Naive thymus-derived CD4-positive, alpha-beta T cell (primary cell): Measurements from ENCODE around the gene SPTBN4. TPM values are rescaled to one million over a fixed set of nuclear protein-coding genes. Genes with fewer than 3 reads are reported as not detected.

Experiments
- ATAC-seq: fragments of 150-1000 bp; cut with Tn5 transposase; 2 replicates; pipeline ENCODE4 v1.10.0; 2021; ENCODE audit warnings: mild to moderate bottlenecking, moderate library complexity
- CTCF ChIA-PET: fragments of 350-600 bp; sonication (Branson Sonifier 250); formaldehyde crosslinking; loops from one replicate; lab custom pipeline; 2021; ENCODE audit warnings: antibody characterized with exemption; lab: Charles Lee
- POLR2A ChIA-PET: fragments of 350-600 bp; sonication (Branson Sonifier 250); formaldehyde crosslinking; loops from one replicate; lab custom pipeline; 2021; ENCODE audit warnings: antibody characterized with exemption, inconsistent platforms; lab: Charles Lee
- DNase-seq, 9 donors: peaks; one replicate each; pipeline versions ENCODE4 v3.0.0 to v3.0.0-alpha.2; 2020 to 2022; ENCODE audit warnings: mixed read lengths in 1 of 9
- H3K27ac ChIP-seq: one replicate; pipeline ENCODE4 v1.7.0; 2013; ENCODE audit warnings: mild to moderate bottlenecking, low read depth, low read length, moderate library complexity
- H3K27me3 ChIP-seq, 2 donors: one replicate each; pipeline ENCODE4 v1.7.0; 2013; ENCODE audit warnings: low read length in 2 of 2, mild to moderate bottlenecking in 2 of 2, moderate library complexity in 2 of 2; ENCODE audit not compliant: control insufficient read depth in 2 of 2, insufficient read depth in 2 of 2
- H3K36me3 ChIP-seq, 3 experiments: 1 replicate in 2 of 3; 2 replicates in 1 of 3; pipeline ENCODE4 v1.7.0; 2013; ENCODE audit warnings: low read length in 3 of 3, mild to moderate bottlenecking in 3 of 3, moderate library complexity in 1 of 3; ENCODE audit not compliant: insufficient read depth in 3 of 3, control insufficient read depth in 2 of 3
- H3K4me1 ChIP-seq, 2 donors: one replicate each; pipeline ENCODE4 v1.7.0; 2013; ENCODE audit warnings: low read length in 2 of 2, mild to moderate bottlenecking in 2 of 2, moderate library complexity in 1 of 2; ENCODE audit not compliant: control insufficient read depth in 2 of 2, insufficient read depth in 2 of 2
- H3K4me3 ChIP-seq: 2 replicates; pipeline ENCODE4 v1.7.0; 2013; ENCODE audit warnings: mild to moderate bottlenecking, low read length
- H3K9me3 ChIP-seq, 3 experiments: 1 replicate in 2 of 3; 2 replicates in 1 of 3; pipeline ENCODE4 v1.7.0; 2013; ENCODE audit warnings: low read length in 3 of 3; ENCODE audit not compliant: control insufficient read depth in 2 of 3
- H3K27ac Mint-ChIP-seq, 9 donors: one replicate each; pipeline ENCODE4 v1.8.0; 2020 to 2022; ENCODE audit warnings: mixed read lengths in 9 of 9, mild to moderate bottlenecking in 8 of 9, moderate library complexity in 5 of 9, inconsistent platforms in 2 of 9
- H3K27me3 Mint-ChIP-seq, 5 donors: one replicate each; pipeline ENCODE4 v1.8.0; 2021 to 2022; ENCODE audit warnings: mixed read lengths in 5 of 5, mild to moderate bottlenecking in 1 of 5
- H3K36me3 Mint-ChIP-seq, 5 donors: one replicate each; pipeline ENCODE4 v1.8.0; 2020 to 2022; ENCODE audit warnings: mixed read lengths in 5 of 5, mild to moderate bottlenecking in 3 of 5, inconsistent platforms in 1 of 5
- H3K4me1 Mint-ChIP-seq, 7 donors: one replicate each; pipeline ENCODE4 v1.8.0; 2020 to 2022; ENCODE audit warnings: mixed read lengths in 7 of 7, mild to moderate bottlenecking in 3 of 7, inconsistent platforms in 1 of 7
- H3K4me3 Mint-ChIP-seq, 10 donors: one replicate each; pipeline ENCODE4 v1.8.0; 2020 to 2022; ENCODE audit warnings: mild to moderate bottlenecking in 10 of 10, mixed read lengths in 10 of 10, moderate library complexity in 6 of 10, inconsistent platforms in 2 of 10
- H3K9me3 Mint-ChIP-seq, 11 donors: one replicate each; pipeline ENCODE4 v1.8.0; 2020 to 2022; ENCODE audit warnings: mixed read lengths in 11 of 11, mild to moderate bottlenecking in 4 of 11, inconsistent platforms in 1 of 11, moderate library complexity in 1 of 11
- intact Hi-C, 2 donors: fragments of 100-400 bp; cut with micrococcal nuclease; formaldehyde crosslinking; loops; one replicate each; pipeline ENCODE4 v1.15.1; 2023
- polyA plus RNA-seq, 2 donors: library from polyadenylated mRNA; unstranded; fragments of 300-500 nt; fragmentation: Illumina TruSeq; gene quantifications; one replicate each; pipeline ENCODE4 v1.2.3, GENCODE V29; 2021
- total RNA-seq, 6 experiments: library from RNA in 5 of 6; stranded (reverse) in 5 of 6; gene quantifications; 1 replicate in 5 of 6; 2 replicates in 1 of 6; pipeline ENCODE4 v1.2.3 and lab custom pipeline; 2021 to 2026

The SPTBN4 gene
- total and polyA plus RNA-seq, 7 experiments from 2014 or later = 0.20 to 1.5 (median 0.66) TPM; not detected in 1

GRCh38 chr19:40445780-40446262, 21.0 kb upstream of the SPTBN4 start:
- Histone ChIP-seq H3K4me3 (no peak overlapping the region), H3K27ac (no peak overlapping the region), H3K9me3 (no peaks in the 10 kb centered on the region), H3K27me3 (no peaks in the 10 kb centered on the region), H3K4me1 (peaks cover 8 to 12% of the 10 kb centered on the region in 2 donors), H3K36me3 (peaks cover 4 to 18% (median 8%) of the 10 kb centered on the region in 3 experiments)
- Mint-ChIP-seq H3K4me1 (peaks cover 14 to 29% (median 21%) of the 10 kb centered on the region in 7 donors), H3K36me3 (peaks cover 0 to 10% (median 4%) of the 10 kb centered on the region in 5 donors), H3K27ac (peak overlapping the region in 6 of 9 donors; percentile 12 to 96 (median 26)), H3K27me3 (no peaks in the 10 kb centered on the region), H3K4me3 (peak overlapping the region in 9 of 10 donors; percentile 16 to 98 (median 67)), H3K9me3 (peaks cover 0 to 2% (median 0%) of the 10 kb centered on the region in 11 donors)
- intact Hi-C loops = loop anchor here (2.0 to 10.0 kb wide), 5 partner anchors 159 to 1823 kb away; partner anchors contain the start of genes BCKDHA (in 1 of the 2), CIC (in 1 of the 2), EXOSC5 (in 1 of the 2) and PSMC4 (in 1 of the 2)
- ChIA-PET POLR2A (interaction anchor here (0.6 kb wide), 1 partner anchor 43 kb away, joined by 3 read pairs; no protein-coding TSS in a partner anchor), CTCF (interaction anchor here (1.2 to 1.3 kb wide), 2 partner anchors 18 to 20 kb away, joined by 3 to 5 read pairs; partner anchors contain the start of gene BLVRB)
- DNase-seq (no peak), ATAC-seq (no peak)

- Histone ChIP-seq H3K27ac (no peak overlapping the region), H3K36me3 (peaks cover 0 to 13% (median 3%) of the 10 kb centered on the region in 3 experiments), H3K4me3 (no peak overlapping the region), H3K27me3 (no peaks in the 10 kb centered on the region), H3K4me1 (peaks cover 8 to 12% of the 10 kb centered on the region in 2 donors), H3K9me3 (no peaks in the 10 kb centered on the region)
- ChIA-PET POLR2A (interaction anchor here (0.9 kb wide), 1 partner anchor 45 kb away, joined by 3 read pairs; no protein-coding TSS in a partner anchor), CTCF (interaction anchor here (1.2 to 1.3 kb wide), 2 partner anchors 18 to 19 kb away, joined by 3 to 5 read pairs; partner anchors contain the start of gene BLVRB)
- peak overlapping the region in 5 of 9 donors; percentile 2 to 70 (median 45) for H3K27ac Mint-ChIP-seq
- intact Hi-C loops = loop anchor here (10.0 kb wide), 3 partner anchors 472 to 1012 kb away; partner anchors contain the start of genes BCKDHA (in 1 of the 2), EXOSC5 (in 1 of the 2), PSMC4 (in 1 of the 2) and RPS16 (in 1 of the 2)
- H3K36me3 Mint-ChIP-seq = peaks cover 0 to 7% (median 5%) of the 10 kb centered on the region in 5 donors
- peaks cover 0 to 2% (median 0%) of the 10 kb centered on the region in 11 donors for H3K9me3 Mint-ChIP-seq
- peaks cover 14 to 24% (median 20%) of the 10 kb centered on the region in 7 donors for H3K4me1 Mint-ChIP-seq
- peak overlapping the region in 4 of 10 donors; percentile 4 to 58 (median 46) for H3K4me3 Mint-ChIP-seq
- DNase-seq (no peak), ATAC-seq (no peak)
- no peaks in the 10 kb centered on the region for H3K27me3 Mint-ChIP-seq
Observed at GRCh38 chr19:40446263-40446784, 20.5 kb upstream of the SPTBN4 start.

- intact Hi-C loops = loop anchor here (10.0 kb wide), 3 partner anchors 475 to 1015 kb away; partner anchors contain the start of genes BCKDHA (in 1 of the 2), EXOSC5 (in 1 of the 2), PSMC4 (in 1 of the 2) and RPS16 (in 1 of the 2)
- peaks cover 4 to 9% (median 5%) of the 10 kb centered on the region in 7 donors for H3K4me1 Mint-ChIP-seq
- no peaks in the 10 kb centered on the region for H3K27me3 Mint-ChIP-seq
- H3K27ac Mint-ChIP-seq = no peak overlapping the region
- H3K9me3 Mint-ChIP-seq = peaks cover 0 to 2% (median 0%) of the 10 kb centered on the region in 11 donors
- H3K36me3 Mint-ChIP-seq = peaks cover 0 to 5% (median 3%) of the 10 kb centered on the region in 5 donors
- Histone ChIP-seq H3K27ac (no peak overlapping the region), H3K4me1 (peaks cover 0 to 3% of the 10 kb centered on the region in 2 donors), H3K27me3 (no peaks in the 10 kb centered on the region), H3K4me3 (no peak overlapping the region), H3K36me3 (no peaks in the 10 kb centered on the region), H3K9me3 (no peaks in the 10 kb centered on the region)
- CTCF ChIA-PET = no interaction called here
- no peak overlapping the region for H3K4me3 Mint-ChIP-seq
- no peak for ATAC-seq
- DNase-seq = no peak
- POLR2A ChIA-PET = no interaction called here
Observed at GRCh38 chr19:40449506-40449905, 17.3 kb upstream of the SPTBN4 start.

- POLR2A ChIA-PET = no interaction called here
- H3K36me3 ChIP-seq = no peaks in the 10 kb centered on the region
- Mint-ChIP-seq H3K36me3 (peaks cover 0 to 5% (median 3%) of the 10 kb centered on the region in 5 donors), H3K4me3 (no peak overlapping the region), H3K4me1 (peaks cover 0 to 4% (median 0%) of the 10 kb centered on the region in 7 donors), H3K9me3 (peaks cover 0 to 2% (median 0%) of the 10 kb centered on the region in 11 donors), H3K27me3 (no peaks in the 10 kb centered on the region), H3K27ac (no peak overlapping the region)
- H3K4me1 ChIP-seq = no peaks in the 10 kb centered on the region
- H3K27ac ChIP-seq = no peak overlapping the region
- no peak for DNase-seq
- ATAC-seq = no peak
- no peaks in the 10 kb centered on the region for H3K9me3 ChIP-seq
- intact Hi-C loops = no loop called here
- no peaks in the 10 kb centered on the region for H3K27me3 ChIP-seq
- CTCF ChIA-PET = no interaction called here
- no peak overlapping the region for H3K4me3 ChIP-seq
Observed at GRCh38 chr19:40450664-40451063, 16.1 kb upstream of the SPTBN4 start.

- H3K4me3 ChIP-seq = no peak overlapping the region
- H3K27ac ChIP-seq = no peak overlapping the region
- intact Hi-C loops = no loop called here
- Mint-ChIP-seq H3K36me3 (peaks cover 0 to 5% (median 3%) of the 10 kb centered on the region in 5 donors), H3K27me3 (no peaks in the 10 kb centered on the region), H3K4me3 (peak overlapping the region in 1 of 10 donors; percentile 59), H3K27ac (no peak overlapping the region), H3K4me1 (peaks cover 0 to 5% (median 0%) of the 10 kb centered on the region in 7 donors), H3K9me3 (peaks cover 0 to 2% (median 0%) of the 10 kb centered on the region in 11 donors)
- H3K9me3 ChIP-seq = no peaks in the 10 kb centered on the region
- H3K27me3 ChIP-seq = no peaks in the 10 kb centered on the region
- no peak for ATAC-seq
- no peaks in the 10 kb centered on the region for H3K4me1 ChIP-seq
- DNase-seq = no peak
- CTCF ChIA-PET = interaction anchor here (0.8 kb wide), 1 partner anchor 50 kb away, joined by 3 read pairs; no protein-coding TSS in a partner anchor
- H3K36me3 ChIP-seq = no peaks in the 10 kb centered on the region
- POLR2A ChIA-PET = interaction anchor here (0.8 kb wide), 1 partner anchor 143 kb away, joined by 3 read pairs; no protein-coding TSS in a partner anchor
Observed at GRCh38 chr19:40452016-40452415, 14.8 kb upstream of the SPTBN4 start.

GRCh38 chr19:40453151-40453735, 13.6 kb upstream of the SPTBN4 start:
- H3K36me3 ChIP-seq = no peaks in the 10 kb centered on the region
- Mint-ChIP-seq H3K4me1 (peaks cover 0 to 5% (median 0%) of the 10 kb centered on the region in 7 donors), H3K27ac (no peak overlapping the region), H3K4me3 (no peak overlapping the region), H3K36me3 (peaks cover 0 to 7% (median 3%) of the 10 kb centered on the region in 5 donors), H3K27me3 (no peaks in the 10 kb centered on the region), H3K9me3 (peaks cover 0 to 2% (median 0%) of the 10 kb centered on the region in 11 donors)
- ATAC-seq (no peak), DNase-seq (no peak)
- no peak overlapping the region for H3K27ac ChIP-seq
- no peaks in the 10 kb centered on the region for H3K9me3 ChIP-seq
- ChIA-PET POLR2A (interaction anchor here (0.6 to 1.1 kb wide), 3 partner anchors 11 to 123 kb away, joined by 3 to 4 read pairs (median 4); no protein-coding TSS in a partner anchor), CTCF (interaction anchor here (0.7 to 2.4 kb wide), 2 partner anchors 12 to 42 kb away, joined by 3 to 8 read pairs; partner anchors contain the start of gene BLVRB)
- intact Hi-C loops = no loop called here
- H3K4me1 ChIP-seq = no peaks in the 10 kb centered on the region
- H3K4me3 ChIP-seq = no peak overlapping the region
- H3K27me3 ChIP-seq = no peaks in the 10 kb centered on the region
